Coronary artery (tissue), 2 donors: Measurements from ENCODE around the gene FRMPD4.

Experiments used
- DNase-seq: peaks from one replicate; pipeline ENCODE4 v3.0.0-alpha.2; 2017; ENCODE audit warnings: low spot score
- H3K27ac ChIP-seq, 2 donors: fragments of 200-600 bp; sonication (generic); one replicate each; pipeline ENCODE4 v1.5.1; 2016 to 2019
- H3K4me3 ChIP-seq: fragments of 200-600 bp; sonication (generic); 2 replicates; pipeline ENCODE4 v1.5.1; 2016; ENCODE audit warnings: mild to moderate bottlenecking, moderate library complexity
- TF ChIP-seq, protein P1 (sequence below): fragments of 200-600 bp; sonication (generic); IDR thresholded peaks from one replicate; pipeline ENCODE4 v1.5.1; 2019; ENCODE audit warnings: antibody characterized with exemption

Gene FRMPD4

GRCh38 chrX:12412561-12412960 lies 274.3 kb downstream of the FRMPD4 start:
- TF ChIP-seq, protein P1, sequence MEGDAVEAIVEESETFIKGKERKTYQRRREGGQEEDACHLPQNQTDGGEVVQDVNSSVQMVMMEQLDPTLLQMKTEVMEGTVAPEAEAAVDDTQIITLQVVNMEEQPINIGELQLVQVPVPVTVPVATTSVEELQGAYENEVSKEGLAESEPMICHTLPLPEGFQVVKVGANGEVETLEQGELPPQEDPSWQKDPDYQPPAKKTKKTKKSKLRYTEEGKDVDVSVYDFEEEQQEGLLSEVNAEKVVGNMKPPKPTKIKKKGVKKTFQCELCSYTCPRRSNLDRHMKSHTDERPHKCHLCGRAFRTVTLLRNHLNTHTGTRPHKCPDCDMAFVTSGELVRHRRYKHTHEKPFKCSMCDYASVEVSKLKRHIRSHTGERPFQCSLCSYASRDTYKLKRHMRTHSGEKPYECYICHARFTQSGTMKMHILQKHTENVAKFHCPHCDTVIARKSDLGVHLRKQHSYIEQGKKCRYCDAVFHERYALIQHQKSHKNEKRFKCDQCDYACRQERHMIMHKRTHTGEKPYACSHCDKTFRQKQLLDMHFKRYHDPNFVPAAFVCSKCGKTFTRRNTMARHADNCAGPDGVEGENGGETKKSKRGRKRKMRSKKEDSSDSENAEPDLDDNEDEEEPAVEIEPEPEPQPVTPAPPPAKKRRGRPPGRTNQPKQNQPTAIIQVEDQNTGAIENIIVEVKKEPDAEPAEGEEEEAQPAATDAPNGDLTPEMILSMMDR = no peak
- Histone ChIP-seq H3K4me3 (no peak overlapping the region), H3K27ac (no peak overlapping the region)
- DNase-seq = no peak

DNA sequence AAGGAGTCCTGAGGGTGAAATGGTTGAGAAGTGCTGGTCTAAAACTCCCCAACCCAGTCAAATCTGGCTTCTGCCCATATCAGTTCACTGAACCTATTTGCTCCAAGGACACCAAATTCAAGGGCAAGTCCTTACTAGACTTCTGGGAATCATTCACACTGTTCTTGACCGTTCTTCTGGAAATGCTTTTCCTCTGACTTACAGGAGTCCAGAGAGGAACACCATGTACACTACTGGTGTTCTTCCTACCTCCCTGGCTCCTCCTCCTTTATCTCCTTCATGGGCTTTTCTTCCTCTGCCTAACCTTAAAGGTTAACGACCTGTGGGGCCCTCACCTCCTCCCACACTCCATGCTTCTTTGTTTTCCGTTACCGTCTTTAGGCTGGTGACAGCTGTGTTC lies 281.3 kb downstream of the FRMPD4 start:
- TF ChIP-seq, protein P1 = no peak
- Histone ChIP-seq H3K27ac (no peak overlapping the region), H3K4me3 (no peak overlapping the region)
- DNase-seq = no peak

DNA sequence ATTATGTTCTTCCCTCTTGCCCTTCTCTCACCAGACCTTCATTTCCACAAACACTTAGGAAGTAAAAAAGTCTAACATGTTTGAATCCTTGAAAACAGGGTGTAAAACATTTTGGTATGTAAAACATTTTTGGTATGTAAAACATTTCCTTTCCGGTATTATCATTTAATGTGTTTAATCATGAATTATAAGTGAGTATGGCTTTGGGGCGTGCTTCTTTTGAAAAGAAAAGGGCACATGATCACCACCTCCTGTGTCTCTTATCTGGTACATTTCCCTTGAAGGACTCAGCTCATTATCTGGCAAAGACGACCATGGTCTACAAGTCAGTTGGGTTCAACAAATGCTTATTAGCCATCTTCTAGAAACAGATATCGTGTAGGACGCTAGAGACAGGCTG lies 283.6 kb downstream of the FRMPD4 start:
- no peak overlapping the region for H3K27ac ChIP-seq
- no peak overlapping the region for H3K4me3 ChIP-seq
- no peak for DNase-seq
- TF ChIP-seq, protein P1 = no peak

GRCh38 chrX:12423346-12423745 lies 285.1 kb downstream of the FRMPD4 start:
- H3K27ac ChIP-seq = no peak overlapping the region
- TF ChIP-seq, protein P1 = no peak
- H3K4me3 ChIP-seq = no peak overlapping the region
- DNase-seq = no peak

- Histone ChIP-seq H3K4me3 (no peak overlapping the region), H3K27ac (no peak overlapping the region)
- TF ChIP-seq, protein P1 = no peak
- no peak for DNase-seq
Measured at GRCh38 chrX:12425496-12425895, 287.2 kb downstream of the FRMPD4 start.

- TF ChIP-seq, protein P1 = no peak
- Histone ChIP-seq H3K4me3 (no peak overlapping the region), H3K27ac (no peak overlapping the region)
- no peak for DNase-seq
Measured at GRCh38 chrX:12426420-12426819, 288.1 kb downstream of the FRMPD4 start.

DNA sequence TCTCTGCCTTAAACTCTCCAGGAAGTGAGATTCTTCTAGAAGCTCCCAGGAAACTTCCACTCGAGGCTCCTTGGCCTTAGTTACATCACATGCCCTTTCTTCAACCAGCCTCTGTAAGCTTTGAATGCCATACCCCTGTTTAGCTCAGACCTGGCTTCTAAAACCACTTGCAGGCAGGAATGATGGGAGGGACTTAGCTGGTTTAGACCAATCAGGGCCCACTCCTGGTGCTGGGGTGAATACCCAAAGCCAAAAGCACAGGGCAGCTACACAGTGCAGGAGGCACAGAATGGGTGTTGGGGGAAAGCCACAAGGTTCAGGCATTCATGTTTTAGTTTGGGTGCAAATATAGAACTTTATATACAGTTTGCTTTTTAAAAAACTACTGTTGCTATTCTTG lies 296.2 kb downstream of the FRMPD4 start:
- TF ChIP-seq, protein P1 = no peak
- no peak for DNase-seq
- Histone ChIP-seq H3K27ac (no peak overlapping the region), H3K4me3 (no peak overlapping the region)
